PC-3 (cell line): ENCODE results near the gene MATN1.

ENCODE experiments used
- CTCF ChIP-seq: fragments of 300-600 bp; sonication (generic); conservative IDR thresholded peaks from 2 replicates; pipeline ENCODE4 v1.5.1; 2017; ENCODE audit warnings: antibody characterized with exemption, low read depth, mild to moderate bottlenecking, low read length
- EZH2 ChIP-seq: fragments of 300-600 bp; sonication (generic); IDR thresholded peaks from one replicate; pipeline ENCODE4 v1.6.1; 2017; ENCODE audit warnings: antibody characterized with exemption, mild to moderate bottlenecking, low read length; ENCODE audit not compliant: unreplicated experiment
- EZH2phosphoT487 ChIP-seq: fragments of 300-600 bp; sonication (generic); IDR thresholded peaks from 2 replicates; pipeline ENCODE4 v1.6.1; 2018; ENCODE audit warnings: mild to moderate bottlenecking, antibody characterized with exemption, low read length, borderline replicate concordance

- TF ChIP-seq CTCF: no peak
- no peak for TF ChIP-seq EZH2
- TF ChIP-seq EZH2phosphoT487: no peak
Measured at GRCh38 chr1:30699762-30700161, 23.6 kb downstream of the MATN1 start.
